Stimulated activated CD4-positive, alpha-beta T cell treated with anti-CD3 and anti-CD28 coated beads, Interleukin-12 subunit alpha, Interleukin-12 subunit beta, amount 100 ng/mL, for 48 hours (primary cell): Measurements from ENCODE around the gene SLC17A7.

ENCODE experiments used
- DNase-seq, 3 donors: peaks; one replicate each; pipeline ENCODE4 v3.0.0-alpha.2; 2020; ENCODE audit warnings: low read depth in 2 of 3, low spot score in 1 of 3

The SLC17A7 gene

GRCh38 chr19:49411681-49412326, 29.5 kb downstream of the SLC17A7 start:
- no peak for DNase-seq

- no peak for DNase-seq
These were observed 31.8 kb downstream of the SLC17A7 start for GRCh38 chr19:49409441-49410029.

GRCh38 chr19:49408816-49409440, 32.4 kb downstream of the SLC17A7 start:
- no peak for DNase-seq

GRCh38 chr19:49407482-49408015, 33.8 kb downstream of the SLC17A7 start:
- DNase-seq = no peak

GRCh38 chr19:49407079-49407478, 34.2 kb downstream of the SLC17A7 start:
- DNase-seq = no peak

GRCh38 chr19:49403404-49404187, 37.7 kb downstream of the SLC17A7 start:
- no peak for DNase-seq

- DNase-seq = no peak
These were observed 41.3 kb downstream of the SLC17A7 start for GRCh38 chr19:49400029-49400428.

- DNase-seq = no peak
These were observed 42.4 kb downstream of the SLC17A7 start for GRCh38 chr19:49398931-49399330.

- DNase-seq = no peak
These were observed 43.2 kb downstream of the SLC17A7 start for GRCh38 chr19:49398001-49398615.

GRCh38 chr19:49396738-49397505, 44.4 kb downstream of the SLC17A7 start:
- no peak for DNase-seq

- DNase-seq = no peak
These were observed 45.5 kb downstream of the SLC17A7 start for GRCh38 chr19:49395581-49396407.

- DNase-seq = no peak
These were observed 47.4 kb downstream of the SLC17A7 start for GRCh38 chr19:49393881-49394280.

- peak; percentile 57 to 76 (median 59) for DNase-seq
These were observed 49.5 kb downstream of the SLC17A7 start for GRCh38 chr19:49391581-49392399.

GRCh38 chr19:49390929-49391359, 50.4 kb downstream of the SLC17A7 start:
- DNase-seq = no peak

GRCh38 chr19:49390131-49390928, 51.0 kb downstream of the SLC17A7 start:
- DNase-seq = no peak

- DNase-seq = no peak
These were observed 51.9 kb downstream of the SLC17A7 start for GRCh38 chr19:49389406-49389805.

GRCh38 chr19:49387936-49388372, 53.4 kb downstream of the SLC17A7 start, which contains the start of gene KASH5:
Gene KASH5 (plus strand): TSS chr19:49388249. CDS start chr19:49390884, 2,635 bp downstream.
- peak; percentile 63 to 88 (median 66) for DNase-seq
